Stimulated activated CD4-positive, alpha-beta T cell treated with anti-CD3 and anti-CD28 coated beads, Interleukin-4, amount 100 ng/mL, for 24 hours (primary cell): ENCODE results near the gene CHST7.

Source experiments
- DNase-seq: peaks from one replicate; pipeline ENCODE4 v3.0.0-alpha.2; 2020

Gene CHST7

DNA sequence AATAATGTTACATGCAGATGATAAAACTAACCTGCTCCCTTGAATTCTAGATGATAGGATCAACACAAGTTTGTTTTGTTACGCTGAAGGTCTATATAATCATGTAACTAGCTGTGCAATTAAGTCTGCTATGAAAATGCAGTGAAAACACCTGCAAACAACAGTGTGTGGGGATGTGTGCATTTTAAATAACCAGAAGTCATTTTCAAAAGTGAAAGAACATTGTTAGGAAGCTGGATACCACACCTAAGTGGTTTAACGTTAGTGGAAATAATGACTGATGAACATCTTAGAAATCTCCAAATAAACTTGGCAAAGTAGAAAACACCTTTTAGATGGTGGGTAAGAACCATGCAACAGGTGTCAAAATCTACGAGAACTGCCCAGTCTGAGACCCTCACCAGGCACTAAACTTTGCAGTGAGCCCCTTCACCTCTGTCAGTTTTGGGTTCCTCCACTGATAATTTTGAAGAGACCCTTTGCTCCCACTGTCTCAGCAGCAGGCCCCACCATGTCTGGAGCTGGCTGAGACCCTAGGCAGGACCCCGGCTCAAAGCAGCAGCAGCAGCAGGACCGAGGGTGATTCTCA, 36.6 kb downstream of the CHST7 start:
- DNase-seq, result no peak

DNA sequence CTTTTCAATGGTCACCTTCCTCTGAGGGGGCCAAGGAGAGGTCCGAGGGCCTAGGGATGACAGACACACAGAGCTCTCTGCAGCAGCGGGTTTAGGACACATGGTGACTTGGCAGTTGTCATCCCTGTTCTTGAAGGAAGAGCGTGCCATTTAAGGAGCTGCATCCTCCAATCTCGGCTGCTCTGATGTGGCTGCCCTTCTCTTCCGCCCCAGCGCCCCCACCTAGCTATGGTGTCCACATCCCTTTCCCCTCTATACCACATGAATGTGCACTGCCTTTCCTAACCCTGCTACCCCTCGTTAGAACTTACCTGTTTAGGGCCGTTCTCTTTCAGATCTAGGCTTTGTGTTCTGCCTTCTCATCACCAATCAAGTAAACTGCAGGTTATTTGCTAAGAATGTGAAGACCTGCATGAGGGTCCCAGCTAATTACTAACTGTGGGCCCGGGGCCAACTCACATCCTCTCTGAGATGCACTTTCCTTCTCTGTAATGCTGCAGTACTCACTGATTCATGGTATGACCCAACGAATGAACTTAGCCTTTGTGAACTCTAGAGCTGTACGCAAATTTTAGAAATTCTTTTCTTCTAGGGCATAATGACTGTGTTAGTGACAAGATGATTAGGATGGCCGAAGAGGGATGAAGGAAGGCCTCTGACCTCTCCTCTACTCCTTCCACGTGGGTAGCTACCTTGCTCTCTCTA, 38.2 kb downstream of the CHST7 start:
- DNase-seq, result no peak

DNA sequence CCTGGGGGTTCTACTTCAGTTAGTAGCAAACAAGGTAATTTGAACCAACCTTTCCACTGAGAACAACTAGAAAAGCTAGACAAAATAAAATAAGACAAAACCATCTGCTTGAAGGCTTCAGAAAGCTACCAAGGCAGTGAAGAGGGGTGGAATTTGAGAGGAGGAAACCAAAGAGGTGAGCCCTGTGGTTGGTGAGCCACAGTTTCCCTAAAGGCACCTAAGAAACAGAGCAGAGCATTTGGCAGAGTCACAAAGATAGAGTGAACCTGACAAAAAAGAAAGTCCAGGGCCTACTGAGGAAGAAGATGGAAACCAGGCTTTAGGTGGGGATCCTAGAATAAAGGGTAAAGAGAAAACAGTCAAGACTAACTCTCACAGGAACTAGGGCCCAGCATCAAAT, 44.3 kb downstream of the CHST7 start:
- DNase-seq, result no peak

DNA sequence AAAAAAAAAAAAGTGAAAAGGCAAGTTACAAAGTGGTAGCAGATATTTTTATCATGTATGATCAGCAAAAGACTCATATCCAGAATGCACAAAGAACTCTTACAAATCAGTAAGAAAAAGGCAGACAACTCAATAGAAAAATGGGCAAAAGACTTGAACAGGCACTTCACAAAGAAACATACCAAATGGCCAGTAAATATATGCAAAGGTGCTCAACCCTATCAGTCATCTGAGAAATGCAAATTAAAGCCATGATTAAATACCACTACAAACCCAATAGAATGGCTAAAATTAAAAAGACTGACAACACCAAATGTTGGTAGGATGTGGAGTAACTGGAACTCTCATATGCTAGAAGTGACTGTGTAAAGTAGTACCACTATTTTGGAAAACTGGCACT, 45.4 kb downstream of the CHST7 start:
- no peak for DNase-seq

DNA sequence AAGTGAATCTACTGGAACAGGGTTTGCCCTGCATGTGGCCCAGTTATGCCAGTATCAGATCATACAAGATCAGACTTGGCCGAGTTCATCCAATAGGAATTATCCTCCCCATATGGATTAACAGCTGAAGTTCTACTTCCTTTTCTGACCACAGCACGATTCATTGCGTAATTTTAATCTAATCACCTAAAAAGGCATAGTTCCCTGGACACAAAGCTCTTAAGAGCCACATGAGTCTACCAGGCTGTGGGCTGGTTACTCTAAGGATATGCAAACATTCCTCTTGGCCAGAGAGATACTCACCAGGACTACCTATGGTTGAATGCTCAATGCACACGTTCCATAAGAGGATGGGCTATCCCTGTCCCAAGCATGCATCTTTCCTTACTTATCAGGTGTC, 46.9 kb downstream of the CHST7 start:
- DNase-seq, result no peak

DNA sequence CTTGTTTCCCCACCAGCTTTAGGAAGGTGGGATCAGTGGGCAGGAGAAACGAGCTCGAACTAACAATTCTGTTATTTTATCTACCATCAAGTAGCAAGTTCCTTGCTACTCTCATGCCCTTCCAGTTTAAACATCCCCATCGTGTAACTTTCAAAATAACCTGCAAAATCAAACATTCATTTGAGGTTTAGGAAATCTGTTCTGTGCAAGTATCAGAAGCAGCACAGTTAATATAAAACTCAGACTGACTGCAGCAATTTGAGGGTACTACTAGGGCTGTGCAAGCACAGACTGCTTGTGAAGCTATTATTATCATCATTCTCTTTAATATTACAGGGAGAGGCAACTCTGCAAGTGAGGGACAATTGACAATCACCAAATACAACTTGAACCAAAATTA, 48.0 kb downstream of the CHST7 start:
- no peak for DNase-seq

DNA sequence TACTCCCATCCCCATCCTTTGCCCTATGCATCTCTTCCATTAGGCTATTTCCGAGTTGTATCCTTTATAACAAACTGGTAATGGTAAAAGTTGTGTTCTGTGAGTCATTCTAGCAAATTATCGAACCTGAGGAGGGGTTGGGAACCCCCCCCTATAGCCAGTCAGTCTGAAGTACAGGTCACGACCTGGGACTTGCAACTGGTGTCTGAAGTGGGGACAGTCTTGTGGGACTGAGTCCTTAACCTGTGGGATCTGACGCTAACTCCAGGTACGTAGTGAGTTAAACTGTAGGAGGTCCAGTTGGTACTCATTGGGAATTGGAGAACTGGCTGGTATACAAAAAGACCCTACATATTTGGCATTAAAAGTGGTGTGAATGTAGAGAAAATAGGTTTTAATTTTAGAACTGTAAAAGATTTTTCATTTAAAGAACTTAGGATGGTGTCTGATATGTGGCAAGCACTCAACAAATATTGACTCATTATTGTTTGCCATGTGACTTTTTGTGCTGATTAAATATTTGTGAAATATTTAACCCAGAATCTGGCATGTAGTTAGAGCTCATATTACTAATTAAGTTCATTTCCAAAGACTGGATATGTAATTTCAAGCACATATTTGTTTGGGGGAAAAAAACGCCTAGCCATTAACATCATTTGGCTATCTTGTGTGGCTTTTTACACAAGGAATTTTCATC, 50.7 kb downstream of the CHST7 start:
- no peak for DNase-seq

DNA sequence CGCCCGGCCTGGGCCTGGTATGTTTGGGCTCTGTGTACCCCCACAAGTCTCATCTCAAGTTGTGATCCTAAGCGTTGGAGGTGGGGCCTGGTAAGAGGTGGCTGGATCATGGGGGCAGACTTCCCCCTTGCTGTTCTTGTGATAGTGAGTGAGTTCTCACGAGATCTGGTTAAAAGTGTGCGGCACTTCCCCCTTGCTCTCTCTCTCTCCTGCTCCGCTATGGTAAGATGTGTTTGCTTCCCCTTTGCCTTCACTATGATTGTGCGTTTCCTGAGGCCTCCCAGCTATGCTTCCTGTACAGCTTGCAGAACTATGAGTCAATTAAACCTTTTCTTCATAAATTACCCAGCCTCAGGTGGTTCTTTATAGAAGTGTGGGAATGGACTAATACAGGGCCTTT, 53.0 kb downstream of the CHST7 start:
- peak; percentile 25 for DNase-seq

DNA sequence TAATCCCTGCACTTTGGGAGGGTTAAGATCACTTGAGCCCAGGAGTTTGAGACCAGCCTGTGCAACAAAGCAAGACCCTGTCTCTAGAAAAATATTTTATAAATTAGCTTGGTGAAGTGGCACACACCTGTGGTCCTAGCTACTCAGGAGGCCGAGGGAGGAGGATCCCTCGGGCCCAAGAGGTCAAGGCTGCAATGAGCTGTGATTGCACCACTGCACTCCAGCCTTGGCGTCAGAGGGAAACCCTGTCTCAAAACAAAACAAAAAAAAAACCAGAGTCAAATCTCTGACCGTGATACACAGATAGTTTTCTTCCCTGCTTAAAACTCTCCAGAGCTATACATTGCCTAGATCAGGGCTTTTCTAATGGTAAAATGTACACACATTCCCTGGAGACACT, 53.5 kb downstream of the CHST7 start:
- no peak for DNase-seq

DNA sequence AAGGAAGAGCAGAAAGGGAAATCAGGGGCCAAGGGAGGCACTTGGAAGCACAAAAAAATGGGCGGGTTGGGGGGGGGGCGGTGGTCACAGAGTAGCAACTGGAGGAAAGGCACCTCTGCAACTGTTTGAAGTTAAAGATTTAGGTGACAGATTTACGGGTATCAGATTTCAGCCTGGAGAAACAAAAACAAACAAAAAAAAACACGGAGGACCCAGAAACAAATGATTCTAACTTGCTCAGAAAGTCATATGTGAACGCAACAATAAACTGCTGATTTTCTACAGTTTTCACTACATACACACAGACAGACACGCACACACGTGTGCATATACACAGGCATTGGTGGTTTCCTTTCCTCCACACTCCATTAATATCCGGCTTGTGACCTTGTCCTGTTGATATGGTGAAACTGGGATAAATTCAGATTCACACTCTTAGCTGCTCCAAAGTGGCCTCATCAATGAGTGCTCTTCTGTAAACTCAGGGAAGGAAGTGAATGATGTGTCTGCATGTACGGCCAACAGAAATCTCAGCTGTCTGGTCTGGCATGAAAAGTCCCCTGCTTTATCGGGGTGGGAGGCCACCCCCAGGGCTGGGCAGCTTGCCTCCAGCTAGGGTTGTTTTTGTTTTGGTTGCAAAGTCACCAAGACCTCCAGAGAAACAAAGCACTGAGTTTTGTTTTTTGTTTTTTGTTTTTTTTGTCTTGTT, 54.3 kb downstream of the CHST7 start:
- DNase-seq, result no peak

DNA sequence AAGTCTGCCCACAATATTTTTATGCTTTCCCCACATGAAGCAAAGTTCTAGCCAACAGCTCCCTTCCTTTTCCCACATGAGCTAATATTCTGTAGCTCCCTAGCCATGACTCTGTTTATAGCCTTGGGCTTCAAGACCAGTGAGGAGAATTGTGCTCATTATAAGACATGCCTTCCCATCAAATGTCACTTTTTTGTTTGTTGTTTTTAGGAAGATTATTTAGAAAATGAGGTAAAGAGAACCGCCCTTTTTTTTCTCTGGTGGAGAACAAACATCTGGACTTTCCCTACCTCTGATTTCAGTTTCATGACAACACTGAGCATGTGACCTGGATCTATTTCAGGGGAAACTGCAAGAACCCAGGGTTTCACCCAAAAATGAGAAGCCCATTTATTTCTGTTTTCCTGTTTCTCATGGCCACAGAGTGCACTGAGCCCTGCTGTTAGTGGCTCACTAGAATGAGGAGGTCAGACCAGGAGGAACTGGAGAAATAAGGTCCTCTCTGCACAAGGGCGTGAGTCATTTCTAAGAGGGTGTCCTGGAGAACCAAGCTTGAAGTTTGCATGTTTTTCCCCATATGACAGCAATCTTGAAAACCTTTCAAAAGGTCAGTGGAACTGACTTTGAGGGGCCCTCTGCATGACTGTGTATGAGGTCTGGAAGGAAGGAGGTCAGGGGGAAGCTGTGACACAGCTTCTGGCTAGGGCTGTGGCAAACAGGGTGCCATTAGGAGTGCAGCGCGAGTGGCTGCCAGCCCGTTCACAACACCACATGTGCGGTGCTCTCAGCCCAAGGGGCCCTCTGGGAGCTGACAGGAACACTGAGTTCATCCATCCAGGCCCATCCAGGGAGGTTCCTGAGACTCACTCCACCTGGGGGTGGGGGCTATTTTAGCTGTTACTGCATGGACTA, 55.2 kb downstream of the CHST7 start:
- peak; percentile 9 for DNase-seq

DNA sequence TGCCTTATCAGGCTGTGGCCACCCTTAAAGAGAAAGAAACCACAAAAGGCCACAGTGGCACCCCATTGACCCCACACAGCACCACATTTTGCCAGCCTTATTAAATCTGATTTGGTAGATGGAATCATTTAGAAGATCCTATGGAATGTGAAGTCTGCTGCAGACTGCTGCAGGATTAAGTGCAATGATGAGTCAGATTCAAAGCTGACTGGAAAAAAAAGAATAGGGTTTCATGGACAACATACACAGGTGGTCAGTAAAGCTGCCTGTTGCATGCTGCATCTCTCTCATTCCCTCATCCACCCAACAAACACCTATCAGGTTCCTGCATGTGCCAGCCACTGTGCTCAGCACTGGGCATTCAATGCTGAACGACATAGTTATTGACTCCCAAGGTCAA, 56.6 kb downstream of the CHST7 start:
- no peak for DNase-seq

DNA sequence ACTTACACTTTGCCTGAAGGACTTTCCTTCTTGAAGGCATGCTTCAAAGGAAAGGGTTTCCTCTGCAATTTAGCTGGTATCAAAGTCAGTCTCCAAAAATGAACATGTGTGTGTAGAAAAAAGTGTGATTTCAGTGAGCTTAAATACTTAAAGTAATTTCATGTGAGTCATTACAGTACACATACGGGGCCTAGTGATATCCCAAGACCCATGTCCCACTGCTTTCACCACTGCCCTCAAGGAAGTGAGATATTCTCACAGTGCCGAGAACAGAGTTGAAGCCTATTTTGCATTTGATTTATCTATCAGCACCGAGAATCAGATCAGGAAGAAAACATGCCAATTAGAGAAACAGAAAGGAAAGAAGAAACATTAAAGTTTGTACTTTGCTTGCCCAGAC, 61.0 kb downstream of the CHST7 start:
- DNase-seq, result no peak

DNA sequence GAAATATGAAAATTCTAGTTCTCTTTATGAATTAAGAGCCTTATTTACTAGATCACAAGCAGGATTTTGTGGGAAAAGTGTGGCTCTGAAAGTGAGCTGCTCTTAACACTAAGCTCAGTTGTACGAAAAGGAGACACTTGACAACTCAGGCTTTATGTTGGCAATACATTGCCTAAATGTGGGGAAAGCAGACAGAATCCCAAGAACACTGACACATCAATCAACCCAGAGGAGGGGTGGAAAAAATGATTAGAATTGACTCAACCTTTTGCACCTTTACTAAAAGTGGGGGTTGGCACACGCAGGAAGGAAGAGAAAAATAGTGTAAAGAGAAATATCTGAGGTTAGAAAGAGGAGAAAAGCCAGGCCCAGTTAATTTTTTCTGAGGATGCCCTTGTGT, 61.6 kb downstream of the CHST7 start:
- DNase-seq, result no peak

DNA sequence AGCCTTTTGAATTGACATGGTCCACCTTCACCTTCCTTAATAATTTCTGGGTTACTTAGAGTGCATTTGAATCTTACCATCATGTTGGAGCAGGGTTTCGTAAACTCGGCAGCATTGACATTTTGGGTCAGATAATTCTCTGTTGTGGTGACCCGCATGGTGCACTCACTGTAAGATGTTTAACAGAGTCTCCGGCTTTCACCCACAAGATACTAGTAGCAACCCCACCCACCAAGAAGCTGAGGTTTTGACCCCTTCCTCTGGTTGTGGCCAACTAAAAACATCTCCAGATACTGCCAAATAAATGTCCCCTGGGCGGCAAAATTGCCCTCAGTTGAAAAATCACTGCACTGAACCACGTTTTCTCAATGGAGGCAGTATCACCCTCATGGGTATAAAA, 62.7 kb downstream of the CHST7 start:
- no peak for DNase-seq

DNA sequence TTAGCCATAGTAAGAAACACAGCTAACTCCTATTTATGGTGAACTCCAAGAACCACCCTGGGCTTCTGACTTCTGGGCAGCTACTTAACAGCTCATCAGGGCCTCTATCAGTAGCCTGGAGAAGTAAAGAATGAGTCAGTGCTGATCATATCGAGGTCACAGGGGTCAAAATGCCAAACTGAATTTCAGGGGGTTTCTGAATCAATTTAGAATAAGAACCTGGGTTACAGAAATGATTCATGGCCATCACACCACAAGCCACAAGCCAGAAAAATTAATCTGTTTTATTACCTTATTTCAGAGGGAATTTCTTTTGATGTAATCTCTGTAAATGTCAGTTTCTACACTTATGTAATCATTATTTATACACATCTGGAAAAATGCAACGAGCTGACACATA, 64.4 kb downstream of the CHST7 start:
- peak; percentile 16 for DNase-seq

DNA sequence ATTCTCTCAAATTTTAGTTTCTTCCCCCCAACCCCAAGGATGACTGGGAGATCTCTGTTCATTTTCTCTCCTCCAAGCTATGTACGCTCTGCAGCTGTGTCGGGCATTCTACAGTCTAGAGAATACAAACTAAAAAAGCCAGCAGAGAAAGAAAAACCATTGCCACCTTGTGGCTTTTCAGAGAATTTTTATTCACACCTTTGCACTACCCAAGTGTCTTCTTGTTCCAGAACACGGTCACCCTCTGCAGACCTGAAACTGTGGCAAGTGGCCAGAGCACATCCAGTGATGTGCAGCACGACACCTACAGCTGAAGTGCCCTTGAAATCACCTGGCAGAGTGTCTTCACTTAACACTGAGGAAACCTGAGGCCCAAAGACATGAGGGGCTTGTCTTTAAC, 68.6 kb downstream of the CHST7 start:
- DNase-seq, result no peak

DNA sequence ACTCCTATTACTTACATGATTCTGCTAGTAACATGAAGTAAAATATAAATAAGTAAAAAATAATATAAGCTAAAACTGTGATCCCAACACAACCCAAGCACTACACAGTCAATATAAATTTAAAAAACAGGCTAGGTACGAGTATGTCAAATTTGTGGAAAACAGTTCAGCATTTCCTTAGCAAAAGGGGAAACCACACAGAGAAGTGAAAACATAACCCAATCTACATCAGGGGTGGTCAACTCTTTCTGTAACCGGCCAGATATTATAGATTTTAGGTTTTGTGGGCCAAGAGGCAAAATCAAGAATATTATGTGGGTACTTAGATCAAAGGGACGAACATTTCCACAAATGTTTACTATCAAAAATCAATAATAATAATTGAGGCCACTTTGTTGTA, 70.1 kb downstream of the CHST7 start:
- DNase-seq, result no peak

DNA sequence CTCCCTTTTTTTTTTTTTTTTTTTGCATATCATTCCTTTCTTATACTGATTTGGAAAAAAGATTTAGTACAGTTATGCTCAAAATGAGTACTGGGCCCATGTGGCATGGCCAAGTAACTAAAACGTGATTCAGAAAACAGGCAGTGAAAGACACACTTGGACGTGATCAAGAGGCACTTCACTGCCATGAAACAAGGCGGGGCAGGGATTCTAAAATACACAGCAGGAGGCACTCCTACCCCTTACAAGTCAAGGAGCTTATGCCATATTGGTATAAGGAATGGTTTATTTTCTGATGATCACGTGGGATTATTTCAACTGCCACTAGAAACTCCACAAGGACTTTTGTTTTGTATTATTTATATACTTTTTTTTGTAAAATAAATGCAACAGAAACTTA, 72.0 kb downstream of the CHST7 start:
- no peak for DNase-seq

DNA sequence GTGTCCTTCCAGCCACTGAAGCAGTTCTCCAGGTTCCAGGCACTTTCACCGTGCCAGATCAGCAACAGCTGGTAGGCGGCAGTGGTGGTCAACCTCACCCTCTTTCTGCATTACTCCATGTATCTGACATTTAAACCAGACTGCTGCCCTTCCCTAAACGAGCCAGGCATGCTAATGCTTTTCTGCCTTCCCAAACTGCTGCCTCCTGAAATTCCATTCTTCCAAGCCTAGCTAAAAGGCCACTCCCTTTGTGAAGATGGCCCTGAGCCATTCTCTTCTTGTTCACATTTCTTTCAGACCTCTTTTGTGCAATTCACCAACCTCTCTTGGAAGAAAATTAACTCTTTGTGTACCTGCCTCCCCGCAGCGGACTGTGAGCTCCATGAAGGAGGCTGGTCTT, 73.7 kb downstream of the CHST7 start:
- DNase-seq, result no peak
